HG02588 (cell line): ENCODE measurements around the gene IL10RB.
"Not testable (repeated sequence)": the region's sequence is repeated elsewhere in the genome, so short reads cannot be mapped to it uniquely, and the experiment has no call there.

ENCODE experiments used
- ATAC-seq: cut with Tn5 transposase; IDR thresholded peaks from one replicate; pipeline ENCODE4 v1.9.1; 2021; ENCODE audit warnings: mild to moderate bottlenecking, moderate library complexity; ENCODE audit not compliant: unreplicated experiment

Gene IL10RB

GRCh38 chr21:33240404-33240803 lies 25.8 kb upstream of the IL10RB start:
- ATAC-seq: no peak

DNA sequence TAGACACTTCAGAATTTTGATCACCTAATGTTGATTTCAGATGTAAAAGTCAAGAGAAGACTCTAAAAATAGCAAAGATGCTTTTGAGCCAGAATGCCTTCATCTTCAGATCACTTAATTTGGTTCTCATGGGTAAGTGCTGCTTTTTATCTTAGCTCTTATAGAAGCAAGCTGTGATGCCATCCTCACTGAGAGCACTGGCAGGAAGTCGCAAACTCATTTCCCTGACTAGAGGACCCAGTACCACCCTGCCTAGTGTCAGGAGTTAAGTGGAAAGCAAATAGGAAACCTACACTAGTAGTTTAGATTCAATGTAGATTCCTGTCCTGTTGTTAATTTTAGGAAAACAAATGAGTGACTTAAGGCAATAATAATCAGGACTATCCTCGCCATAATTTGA lies 24.3 kb upstream of the IL10RB start:
- ATAC-seq: no peak

- not testable (repeated sequence) for ATAC-seq
These were observed 23.3 kb upstream of the IL10RB start for GRCh38 chr21:33242846-33243245.

DNA sequence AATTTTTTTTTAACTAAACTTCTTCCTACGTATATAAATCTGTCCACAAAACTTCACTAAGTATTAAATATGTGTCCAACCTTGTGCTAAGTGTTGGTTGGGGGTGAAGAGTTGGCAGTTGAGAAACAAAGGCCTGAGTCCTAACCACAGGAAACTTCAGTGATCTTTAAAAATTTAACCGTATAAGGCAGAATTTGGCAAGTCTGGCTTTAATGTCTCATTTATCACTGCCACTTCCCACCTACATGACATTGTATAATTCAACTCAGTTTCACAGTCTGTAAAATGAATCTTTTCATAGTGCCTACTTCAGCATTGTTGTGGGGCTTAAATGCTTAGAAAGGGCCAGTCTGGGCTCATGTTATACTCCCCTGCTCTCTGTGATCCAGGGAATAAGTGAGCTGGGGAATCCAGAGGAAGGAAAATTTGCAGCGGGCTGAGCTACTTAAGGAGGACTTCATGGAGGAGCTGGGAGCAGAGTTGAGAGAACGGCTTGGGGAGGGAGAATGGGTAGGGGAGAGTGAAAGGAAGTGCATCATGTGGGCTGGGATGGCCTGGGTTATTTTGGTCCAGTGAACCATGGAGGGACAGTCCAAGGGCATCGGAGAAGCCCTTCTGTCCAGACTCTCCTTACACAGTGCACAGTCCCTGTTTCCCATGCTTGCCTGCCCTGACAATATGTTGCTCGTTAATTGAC lies 21.9 kb upstream of the IL10RB start:
- no peak for ATAC-seq

DNA sequence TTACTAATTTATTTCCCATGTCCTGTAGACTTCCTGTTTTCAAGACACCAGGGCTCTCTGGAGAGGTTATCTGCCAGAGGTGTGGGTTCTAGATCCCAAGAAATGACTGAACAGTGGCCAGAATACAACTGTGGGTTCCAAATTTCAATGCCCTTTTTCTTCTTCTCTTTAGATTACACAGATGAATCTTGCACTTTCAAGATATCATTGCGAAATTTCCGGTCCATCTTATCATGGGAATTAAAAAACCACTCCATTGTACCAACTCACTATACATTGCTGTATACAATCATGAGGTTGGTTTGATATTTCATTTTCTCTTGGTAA lies 21.4 kb upstream of the IL10RB start:
- no peak for ATAC-seq

DNA sequence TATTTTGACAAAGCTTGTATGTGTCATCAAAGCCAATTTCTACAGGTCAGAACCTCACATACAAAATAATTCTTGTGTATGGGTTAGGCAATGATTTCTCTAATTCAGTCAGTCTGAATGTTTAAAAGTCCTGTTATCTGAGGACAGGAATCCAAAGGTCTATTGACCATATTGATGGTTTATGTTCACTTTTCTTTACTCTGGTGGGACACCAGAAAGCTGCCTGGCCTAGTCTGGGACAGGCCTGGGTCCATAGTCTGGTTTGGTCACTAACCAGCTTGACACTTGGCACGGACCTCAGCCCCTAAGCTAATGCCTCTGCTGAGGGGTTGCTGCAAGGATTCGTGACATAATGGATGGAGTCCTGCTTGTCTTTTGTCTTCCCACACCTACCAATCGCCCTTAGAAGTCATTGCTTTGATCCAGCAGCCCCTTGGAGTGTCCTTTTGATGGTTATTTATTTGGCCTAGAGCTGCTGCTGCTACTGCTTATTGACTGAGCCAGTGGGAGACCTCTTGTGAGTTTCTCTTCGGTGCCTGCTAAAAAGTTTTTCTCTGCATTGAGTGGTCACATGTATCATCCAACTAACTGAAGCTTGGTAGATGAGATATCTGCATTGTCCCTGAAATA lies 20.8 kb upstream of the IL10RB start:
- ATAC-seq: no peak

GRCh38 chr21:33246506-33246905 lies 19.7 kb upstream of the IL10RB start:
- no peak for ATAC-seq

GRCh38 chr21:33246963-33247362 lies 19.2 kb upstream of the IL10RB start:
- no peak for ATAC-seq

GRCh38 chr21:33247599-33247998 lies 18.6 kb upstream of the IL10RB start:
- no peak for ATAC-seq

DNA sequence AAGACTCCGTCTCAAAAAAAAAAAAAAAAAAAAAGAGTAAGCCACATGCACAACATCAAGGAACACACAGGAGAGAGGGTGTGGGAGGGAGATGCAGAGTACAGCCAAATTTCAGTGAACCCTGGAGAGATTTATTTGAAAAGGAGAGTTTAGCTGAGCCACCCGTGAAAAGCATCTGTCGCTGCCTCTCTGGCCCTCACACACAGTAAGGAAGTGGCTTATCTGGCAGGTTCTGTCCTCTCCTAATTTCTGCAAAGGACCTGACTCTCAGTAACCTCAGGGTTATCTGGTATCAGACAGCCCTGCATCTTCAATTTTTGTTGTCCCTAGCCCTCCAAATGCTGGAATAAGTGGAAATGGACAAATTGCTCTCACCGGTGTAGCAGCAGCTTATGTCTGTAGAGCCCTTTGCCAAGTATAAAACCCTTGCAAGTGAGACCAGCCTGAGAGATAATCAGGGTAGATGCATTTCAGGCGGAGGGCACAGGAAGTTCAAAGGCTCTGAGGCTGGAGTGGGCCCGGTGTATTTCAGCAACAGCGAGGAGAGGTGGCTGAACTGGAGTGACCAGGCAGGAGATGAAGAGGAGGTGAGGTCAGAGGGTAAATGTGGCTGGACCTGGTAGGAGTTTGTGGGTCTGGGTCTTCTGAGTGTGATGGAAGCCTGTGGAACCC lies 16.7 kb upstream of the IL10RB start:
- no peak for ATAC-seq

- no peak for ATAC-seq
These were observed 15.0 kb upstream of the IL10RB start for GRCh38 chr21:33251119-33251518.

DNA sequence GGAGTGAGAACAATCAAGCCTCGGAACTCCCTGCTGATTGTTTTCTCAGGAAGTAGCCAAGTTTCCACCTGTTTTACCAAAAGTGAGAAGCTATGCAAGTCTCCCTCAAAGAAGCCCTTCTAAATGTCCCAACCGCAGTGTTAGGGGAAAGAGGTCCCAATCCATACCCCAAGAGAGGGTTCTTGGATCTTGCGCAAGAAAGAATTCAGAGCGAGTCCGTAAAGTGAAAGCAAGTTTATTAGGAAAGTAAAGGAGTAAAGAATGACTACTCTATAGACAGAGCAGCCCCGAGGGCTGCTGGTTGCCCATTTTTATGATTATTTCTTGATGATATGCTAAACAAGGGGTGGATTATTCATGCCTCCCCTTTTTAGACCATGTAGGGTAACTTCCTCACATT lies 12.8 kb upstream of the IL10RB start:
- ATAC-seq: not testable (repeated sequence)

- no peak for ATAC-seq
These were observed 11.4 kb upstream of the IL10RB start for GRCh38 chr21:33254766-33255165.

GRCh38 chr21:33255404-33255803 lies 10.8 kb upstream of the IL10RB start:
- no peak for ATAC-seq

- no peak for ATAC-seq
These were observed 10.1 kb upstream of the IL10RB start for GRCh38 chr21:33256019-33256418.

DNA sequence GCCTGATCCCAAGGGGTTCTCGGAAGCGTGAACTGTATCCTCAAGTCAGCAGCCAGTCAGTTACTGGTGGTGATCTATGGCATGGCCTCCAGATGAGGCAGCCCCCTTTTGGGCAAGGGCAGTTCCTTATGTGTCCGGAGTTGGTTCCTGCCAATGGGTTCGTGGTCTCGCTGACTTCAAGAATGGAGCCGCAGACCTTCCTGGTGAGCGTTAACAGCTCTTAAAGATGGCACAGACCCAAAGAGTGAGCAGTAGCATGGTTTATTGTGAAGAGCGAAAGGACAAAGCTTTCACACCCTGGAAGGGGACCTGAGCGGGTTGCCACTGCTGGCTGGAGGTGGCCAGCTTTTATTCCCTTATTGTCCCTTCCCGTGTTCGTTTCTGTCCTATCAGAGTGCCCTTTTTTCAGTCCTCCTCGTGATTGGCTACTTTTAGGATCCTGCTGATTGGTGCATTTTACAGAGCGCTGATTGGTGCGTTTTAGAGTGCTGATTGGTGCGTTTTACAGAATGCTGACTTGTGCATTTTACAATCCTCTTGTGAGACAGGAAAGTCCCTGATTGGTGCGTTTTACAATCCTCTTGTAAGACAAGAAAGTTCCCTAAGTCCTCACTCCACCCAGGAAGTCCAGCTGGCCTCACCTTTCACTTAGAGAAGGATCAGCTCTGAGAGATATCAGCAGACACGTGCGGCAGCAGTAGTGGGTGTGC lies 8.9 kb upstream of the IL10RB start:
- ATAC-seq: no peak

- no peak for ATAC-seq
These were observed 7.7 kb upstream of the IL10RB start for GRCh38 chr21:33258475-33258874.

- no peak for ATAC-seq
These were observed 6.7 kb upstream of the IL10RB start for GRCh38 chr21:33259428-33259827.

DNA sequence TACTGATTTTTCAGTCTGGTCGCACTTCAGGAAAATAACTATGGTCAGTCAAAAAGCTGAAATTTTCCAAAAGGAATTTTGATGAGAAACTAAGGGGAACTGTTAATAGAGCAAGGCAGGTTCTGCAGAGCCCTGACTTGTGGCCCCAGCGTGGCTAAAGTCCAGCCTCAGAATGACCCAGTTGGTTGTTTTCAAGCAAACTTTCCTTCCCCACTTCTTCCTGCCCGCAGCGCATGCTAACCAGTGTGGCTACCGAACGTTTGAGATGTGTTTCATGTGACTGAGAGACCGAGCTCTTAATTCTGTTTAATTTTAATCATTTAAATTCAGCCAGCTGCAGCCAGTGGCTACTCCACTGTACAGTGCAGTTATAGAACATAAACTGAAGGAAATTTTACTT lies 6.2 kb upstream of the IL10RB start:
- no peak for ATAC-seq

- ATAC-seq: no peak
These were observed 4.5 kb upstream of the IL10RB start for GRCh38 chr21:33261635-33262034.

DNA sequence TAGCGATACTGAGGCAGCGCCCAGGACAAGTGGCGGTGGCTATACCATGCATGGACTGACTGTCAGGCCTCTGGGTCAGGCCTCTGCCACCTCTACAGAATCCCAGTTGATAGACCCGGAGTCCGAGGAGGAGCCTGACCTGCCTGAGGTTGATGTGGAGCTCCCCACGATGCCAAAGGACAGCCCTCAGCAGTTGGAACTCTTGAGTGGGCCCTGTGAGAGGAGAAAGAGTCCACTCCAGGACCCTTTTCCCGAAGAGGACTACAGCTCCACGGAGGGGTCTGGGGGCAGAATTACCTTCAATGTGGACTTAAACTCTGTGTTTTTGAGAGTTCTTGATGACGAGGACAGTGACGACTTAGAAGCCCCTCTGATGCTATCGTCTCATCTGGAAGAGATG lies 3.2 kb upstream of the IL10RB start:
- no peak for ATAC-seq

DNA sequence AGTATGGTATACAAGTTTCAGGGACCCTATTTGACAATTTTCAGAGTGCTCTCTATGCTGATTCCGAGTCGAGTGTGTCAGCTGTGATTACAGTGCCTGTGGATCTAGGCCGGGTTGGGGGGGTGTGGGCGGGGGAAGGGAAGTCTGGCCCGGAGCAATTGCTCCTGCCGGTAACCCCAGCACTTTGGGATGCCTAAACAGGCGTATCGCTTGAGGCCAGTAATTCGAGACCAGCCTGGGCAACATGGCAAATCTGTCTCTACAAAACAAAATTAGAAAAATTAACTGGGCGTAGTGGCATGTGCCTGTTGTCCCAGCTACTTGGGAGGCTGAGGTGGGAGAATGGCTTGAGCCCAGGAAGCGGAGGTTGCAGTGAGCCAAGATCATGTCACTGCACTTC lies 1.6 kb upstream of the IL10RB start:
- no peak for ATAC-seq
